GM18519 (cell line): ENCODE data around the gene RNF14.
"Not testable (repeated sequence)": the region's sequence is repeated elsewhere in the genome, so short reads cannot be mapped to it uniquely, and the experiment has no call there.

Experiments used
- ATAC-seq: cut with Tn5 transposase; IDR thresholded peaks from one replicate; pipeline ENCODE4 v1.9.1; 2021; ENCODE audit warnings: mild to moderate bottlenecking, moderate library complexity; ENCODE audit not compliant: unreplicated experiment, low FRiP score

The RNF14 gene

GRCh38 chr5:142012792-142013388 is 44.0 kb downstream of the RNF14 start, which contains the start of gene GNPDA1:
GNPDA1 (minus strand) TSS chr5:142013027; CDS start chr5:142012035, 992 bp downstream.
- peak; percentile 60 for ATAC-seq

GRCh38 chr5:142013734-142014521 is 45.0 kb downstream of the RNF14 start:
- ATAC-seq = no peak

GRCh38 chr5:142014911-142015584 is 46.1 kb downstream of the RNF14 start:
- ATAC-seq = peak; percentile 33

DNA sequence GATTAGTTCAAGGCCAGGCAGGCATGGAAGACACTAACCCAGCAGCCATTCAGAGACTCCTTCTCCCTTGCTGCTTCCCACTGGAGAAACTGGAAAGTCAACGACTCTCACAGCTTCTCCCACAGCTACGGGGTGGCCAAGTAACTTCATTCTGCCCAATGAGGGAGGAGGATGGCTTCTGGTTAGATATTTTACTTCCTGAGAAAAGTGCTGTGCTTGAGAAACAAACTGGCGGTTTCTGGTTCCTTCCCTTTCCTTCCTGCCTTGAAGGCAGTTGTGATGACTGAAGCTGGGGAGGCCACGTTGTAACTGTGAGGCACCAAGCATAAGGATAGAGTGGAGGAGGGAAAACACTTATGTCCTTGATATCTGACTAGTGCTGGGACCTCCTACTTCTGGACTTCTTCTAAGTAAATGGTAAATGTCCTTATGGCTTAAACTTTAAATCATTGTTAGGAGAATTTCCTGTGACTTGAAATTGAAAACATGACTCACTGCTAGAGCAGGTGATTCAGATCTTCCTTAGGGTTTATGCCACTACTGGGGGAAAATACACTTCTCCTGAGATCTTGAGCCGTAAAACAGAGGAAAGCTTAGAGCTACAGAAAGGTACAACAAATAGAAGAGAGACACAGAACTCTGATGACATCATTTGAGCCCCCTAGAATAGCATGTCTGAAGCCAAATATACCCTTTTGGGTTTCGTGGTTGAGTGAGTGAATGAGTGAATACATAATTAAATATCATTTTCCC is 47.1 kb downstream of the RNF14 start:
- ATAC-seq = no peak

- no peak for ATAC-seq
Observed at GRCh38 chr5:142016556-142016955, 47.7 kb downstream of the RNF14 start.

DNA sequence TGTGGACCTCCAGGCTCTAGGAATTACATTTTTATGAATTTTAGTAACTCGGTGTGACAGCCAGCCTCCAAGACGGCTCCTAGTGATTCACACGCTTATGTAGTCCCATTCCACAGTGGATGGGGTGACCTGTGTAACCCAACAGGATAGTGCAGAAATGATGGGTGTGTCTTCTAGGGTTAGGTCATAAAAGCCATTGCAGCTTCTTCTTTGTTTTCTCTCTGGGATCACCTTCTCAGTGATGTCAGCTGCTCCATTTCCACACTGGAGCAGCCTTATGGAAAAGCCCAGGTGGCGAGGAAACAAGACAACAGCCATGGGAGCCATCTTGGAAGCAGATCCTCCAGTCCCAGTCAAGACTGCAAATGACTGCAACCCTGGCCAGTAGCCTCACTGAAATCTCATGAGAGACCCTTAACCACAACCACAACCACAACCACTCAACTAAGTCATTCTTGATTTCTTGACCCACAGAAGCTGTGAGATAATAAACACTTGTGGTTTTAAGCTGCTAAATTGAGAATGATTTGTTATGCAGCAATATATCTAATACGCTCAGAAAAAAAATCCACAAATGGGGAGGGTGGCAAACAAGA is 49.0 kb downstream of the RNF14 start:
- ATAC-seq = no peak

DNA sequence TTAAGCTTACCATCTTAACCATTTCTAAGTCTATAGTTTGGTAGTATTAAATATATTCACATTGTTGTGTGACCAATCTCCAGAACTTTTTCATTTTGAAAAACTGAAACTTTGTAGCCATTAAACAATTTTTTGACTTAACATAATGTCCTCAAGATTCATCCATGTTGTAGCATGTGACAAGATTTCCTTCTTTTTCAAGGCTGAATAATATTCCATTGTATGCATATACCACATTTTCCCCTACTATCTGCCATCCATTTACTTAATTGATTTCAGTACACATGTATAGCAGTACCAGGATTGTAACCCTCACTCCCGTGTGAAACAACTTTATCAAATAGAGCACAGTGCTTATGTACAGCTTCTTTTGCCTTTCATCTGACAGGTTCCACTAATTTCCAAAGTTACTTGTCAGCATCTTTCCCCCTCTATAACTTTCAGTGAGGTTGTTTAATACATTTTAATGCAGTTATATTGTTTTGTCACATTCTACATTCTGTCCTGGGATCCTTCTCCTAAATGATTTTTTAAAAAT is 51.3 kb downstream of the RNF14 start:
- no peak for ATAC-seq

DNA sequence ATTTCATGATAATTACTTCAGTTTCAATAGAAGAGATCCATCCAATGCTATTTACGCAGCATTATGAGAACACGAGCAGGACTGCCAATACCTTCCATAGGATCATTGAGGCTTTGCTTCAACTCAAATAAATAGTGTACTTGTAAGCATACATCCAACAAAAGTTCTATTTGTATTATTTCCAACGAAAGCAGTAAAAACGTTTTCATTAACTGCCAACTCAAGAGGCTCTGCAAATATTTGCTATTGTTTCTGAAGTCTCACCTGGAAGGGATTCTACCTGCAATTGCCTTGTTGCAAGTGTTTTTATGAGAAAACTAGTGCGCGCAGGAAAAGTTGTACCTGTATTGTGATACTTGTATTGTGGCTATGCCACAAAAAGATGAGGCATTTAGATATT is 54.9 kb downstream of the RNF14 start:
- ATAC-seq = no peak

DNA sequence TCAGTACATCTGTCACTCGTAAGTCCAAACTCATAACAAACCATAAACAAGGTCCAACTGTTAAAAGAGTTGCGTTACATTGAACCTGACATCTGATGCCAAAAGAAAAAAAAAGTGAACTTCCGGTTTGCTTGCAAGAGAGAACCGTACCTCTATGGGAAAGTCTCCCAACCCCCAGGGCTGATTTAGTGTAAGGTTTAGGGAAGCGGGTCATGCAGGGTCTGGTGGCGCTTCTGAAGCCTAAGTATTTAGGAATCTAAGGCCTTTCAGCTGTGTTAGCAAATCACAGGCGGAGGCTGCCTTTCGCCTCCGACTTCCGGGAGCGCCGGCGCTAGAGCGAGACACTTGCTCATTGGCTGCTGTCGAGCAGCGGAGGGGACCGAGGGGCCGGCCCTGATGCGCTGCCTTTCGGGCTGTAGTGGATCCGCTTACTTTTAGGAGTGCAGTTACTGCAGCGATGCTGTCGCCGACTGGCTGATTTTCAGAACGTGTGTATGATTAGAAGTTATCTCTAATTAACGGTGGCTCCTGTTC is 55.9 kb downstream of the RNF14 start:
- ATAC-seq = peak; percentile 99

GRCh38 chr5:142025637-142026036 is 56.7 kb downstream of the RNF14 start:
- no peak for ATAC-seq

DNA sequence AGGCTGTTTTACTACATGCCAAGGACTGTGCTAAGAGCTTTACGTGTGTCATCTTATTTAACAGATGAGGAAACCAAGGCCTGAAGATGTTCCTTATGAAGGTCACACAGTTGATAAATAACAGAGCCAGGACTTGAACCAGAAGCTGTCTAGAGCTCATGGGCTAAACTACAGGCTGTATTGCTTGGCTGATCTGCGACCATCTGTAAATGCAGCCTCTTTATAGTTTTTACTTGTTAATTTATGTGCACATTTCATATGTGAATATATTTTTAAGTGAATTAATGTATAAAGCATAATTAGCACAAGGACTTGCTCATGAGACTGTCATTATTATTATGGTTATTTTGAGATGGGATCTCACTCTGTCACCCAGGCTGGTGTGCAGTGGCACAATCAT is 63.2 kb downstream of the RNF14 start:
- no peak for ATAC-seq

- ATAC-seq = no peak
Observed at GRCh38 chr5:142032747-142033631, 64.1 kb downstream of the RNF14 start.

DNA sequence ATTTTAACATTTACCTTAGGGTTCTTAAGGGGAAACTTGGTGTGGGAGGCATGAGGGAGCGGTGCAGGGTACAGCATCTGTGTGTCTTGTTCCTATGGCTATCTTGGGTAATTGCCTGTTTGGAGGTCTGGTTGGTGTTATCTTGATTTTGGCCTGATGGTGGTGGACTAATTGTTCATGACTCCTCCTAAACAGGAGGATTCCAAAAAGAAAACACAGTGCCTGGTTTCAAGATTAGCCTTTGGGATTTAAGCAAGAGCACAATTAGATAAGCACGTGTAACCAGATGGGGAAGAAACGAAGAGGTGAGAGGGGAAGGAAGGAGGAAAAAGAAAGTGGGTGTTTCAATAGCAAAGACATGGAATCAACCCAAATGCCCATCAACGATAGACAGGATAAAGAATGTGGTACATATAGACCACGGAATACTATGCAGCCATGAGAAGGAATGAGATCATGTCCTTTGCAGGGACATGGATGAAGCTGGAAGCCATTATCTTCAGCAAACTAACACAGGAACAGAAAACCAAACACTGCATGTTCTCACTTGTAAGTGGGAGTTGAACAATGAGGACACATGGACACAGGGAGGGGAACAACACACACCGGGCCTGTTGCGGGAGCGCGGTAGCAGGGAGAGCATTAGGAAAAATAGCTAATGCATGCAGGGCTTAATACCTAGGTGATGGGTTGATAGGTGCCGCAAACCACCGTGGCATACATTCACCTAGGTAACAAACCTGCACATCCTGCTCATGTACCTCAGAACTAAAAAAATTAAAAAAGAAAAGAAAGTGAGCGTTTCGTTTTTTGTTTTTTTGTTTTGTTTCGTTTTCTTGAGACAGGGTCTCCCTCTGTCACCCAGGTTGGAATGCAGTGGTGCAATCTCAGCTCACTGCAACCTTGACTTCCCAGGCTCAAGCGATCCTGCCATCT is 65.0 kb downstream of the RNF14 start:
- not testable (repeated sequence) for ATAC-seq

GRCh38 chr5:142034994-142035393 is 66.1 kb downstream of the RNF14 start:
- ATAC-seq = no peak

DNA sequence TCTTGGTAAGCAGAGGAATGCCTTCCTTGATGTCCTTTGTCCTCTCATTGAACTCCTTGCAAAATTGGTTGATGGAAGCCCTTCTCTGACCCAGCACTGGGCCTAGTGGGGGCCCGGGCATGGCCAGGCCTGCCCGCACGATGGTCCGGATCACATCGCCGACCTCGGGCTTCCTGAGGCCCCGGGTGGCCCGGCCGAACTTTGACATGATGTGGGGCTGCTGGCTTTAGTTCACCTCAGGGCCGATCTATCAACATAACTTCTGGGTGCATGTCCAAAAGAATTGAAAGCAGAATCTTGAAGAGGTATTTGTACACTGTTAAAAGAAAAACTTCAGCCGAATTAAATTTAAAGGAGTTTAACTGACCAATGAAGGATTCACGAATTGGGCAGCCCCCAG is 68.0 kb downstream of the RNF14 start:
- ATAC-seq = no peak

DNA sequence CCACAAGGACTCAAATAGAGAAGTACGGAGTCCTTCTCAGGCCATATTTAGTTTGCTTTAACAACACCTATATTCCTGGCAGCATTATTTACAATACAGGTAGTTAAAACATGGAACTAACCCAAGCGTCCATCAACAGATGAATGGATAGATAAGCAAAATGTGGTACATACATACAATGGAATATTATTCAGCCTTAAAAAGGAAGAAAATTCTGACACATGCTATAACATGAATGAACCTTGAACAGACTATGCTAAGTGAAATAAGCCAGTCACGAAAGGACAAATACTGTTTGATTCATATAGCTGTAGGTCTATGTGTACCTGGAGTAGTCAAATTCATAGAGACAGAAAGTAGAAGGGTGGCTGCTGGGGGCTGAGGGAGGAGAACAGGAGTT is 68.7 kb downstream of the RNF14 start:
- not testable (repeated sequence) for ATAC-seq

- ATAC-seq = no peak
Observed at GRCh38 chr5:142038735-142039134, 69.8 kb downstream of the RNF14 start.
